ENCODE measurements around the gene CTNNA3. TPM values are rescaled to one million over a fixed set of nuclear protein-coding genes. Genes with fewer than 3 reads are reported as not detected.
A peak's percentile ranks its signal among the peaks of the same experiment; 100 is the strongest.

CTNNA3 gene
- total RNA-seq, 1 donor from 2014 or later = 0.30 TPM

GRCh38 chr10:66629996-66630395, 1066.0 kb downstream of the CTNNA3 start:
- H3K36me3 Mint-ChIP-seq (ENCODE audit: unreplicated experiment) = no peaks in the 10 kb centered on the region
- DNase-seq (ENCODE audit: extremely low spot score, unreplicated experiment) = no peak
- H3K4me1 Mint-ChIP-seq (ENCODE audit: unreplicated experiment) = no peaks in the 10 kb centered on the region
- TF ChIP-seq CTCF (IDR thresholded peaks at IDR 0.05) = no peak
- H3K27me3 Mint-ChIP-seq (ENCODE audit: unreplicated experiment) = no peaks in the 10 kb centered on the region
- H3K4me3 Mint-ChIP-seq (ENCODE audit: unreplicated experiment) = no peak overlapping the region
- H3K27ac Mint-ChIP-seq (ENCODE audit: unreplicated experiment) = no peak overlapping the region
- H3K9me3 Mint-ChIP-seq (ENCODE audit: unreplicated experiment) = no peaks in the 10 kb centered on the region

DNA sequence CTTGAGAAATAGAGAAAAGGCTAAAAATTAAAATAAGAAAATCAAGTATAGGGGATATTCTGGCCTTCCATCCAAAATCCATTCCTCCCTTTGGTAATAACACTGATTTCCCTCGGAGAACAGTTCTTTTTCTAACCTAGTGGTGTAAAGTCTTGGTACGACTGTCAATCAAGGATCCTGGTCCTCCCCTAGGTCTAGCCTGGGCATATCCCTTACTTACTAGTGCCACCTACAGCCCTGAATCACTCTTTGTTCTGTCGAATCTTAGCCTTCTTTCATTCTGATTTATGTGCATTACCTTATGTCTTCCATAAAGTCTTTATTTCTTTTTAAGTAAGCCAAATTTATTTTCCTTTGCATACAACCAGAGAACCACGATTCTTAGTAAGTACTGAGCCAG, 1068.8 kb downstream of the CTNNA3 start:
- no peaks in the 10 kb centered on the region for H3K27me3 Mint-ChIP-seq (ENCODE audit: unreplicated experiment)
- no peaks in the 10 kb centered on the region for H3K9me3 Mint-ChIP-seq (ENCODE audit: unreplicated experiment)
- H3K36me3 Mint-ChIP-seq (ENCODE audit: unreplicated experiment) = no peaks in the 10 kb centered on the region
- H3K27ac Mint-ChIP-seq (ENCODE audit: unreplicated experiment) = no peak overlapping the region
- no peak for DNase-seq (ENCODE audit: extremely low spot score, unreplicated experiment)
- no peaks in the 10 kb centered on the region for H3K4me1 Mint-ChIP-seq (ENCODE audit: unreplicated experiment)
- no peak overlapping the region for H3K4me3 Mint-ChIP-seq (ENCODE audit: unreplicated experiment)
- TF ChIP-seq CTCF (IDR thresholded peaks at IDR 0.05) = peak; percentile 58

DNA sequence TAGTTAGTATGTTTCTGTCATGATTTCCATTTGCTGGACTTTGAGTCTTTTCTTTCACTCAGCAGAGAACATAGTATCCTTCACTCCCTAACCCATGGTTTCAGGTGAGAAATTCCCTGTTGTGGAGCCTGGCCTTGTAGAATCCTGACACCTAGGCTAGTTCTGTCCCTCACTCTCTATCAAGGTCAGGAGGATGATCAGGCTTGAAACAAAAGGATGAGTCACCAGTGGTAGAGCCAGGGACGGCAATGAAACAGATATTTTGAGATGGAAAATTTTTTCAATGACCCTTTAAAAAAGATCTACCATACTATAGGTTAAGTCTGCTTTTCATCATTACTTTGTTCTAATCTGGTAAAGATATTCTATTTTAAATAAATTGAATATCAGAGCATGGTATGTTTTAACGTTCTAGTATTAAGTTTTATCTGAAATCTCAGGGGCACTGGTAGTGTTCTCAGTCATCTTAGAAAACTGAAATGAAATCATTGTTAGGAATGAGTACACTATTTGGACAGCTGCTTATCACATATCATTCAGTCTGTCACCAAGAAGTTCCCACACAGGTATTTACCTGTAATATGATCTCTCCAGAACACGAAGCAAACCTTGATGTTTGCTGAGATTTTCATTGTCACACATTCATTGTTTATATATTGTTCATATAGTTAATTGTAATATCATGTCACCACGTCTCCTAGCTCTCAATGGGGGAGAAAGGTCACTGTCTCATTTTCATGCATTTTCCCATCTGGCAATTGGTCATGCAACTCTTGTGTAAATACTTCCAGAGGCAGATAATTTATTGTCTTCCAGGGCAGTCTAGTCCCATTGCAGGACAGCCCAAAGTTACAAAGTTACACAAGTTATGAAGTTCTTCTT, 1070.0 kb downstream of the CTNNA3 start:
- Mint-ChIP-seq H3K4me3 (ENCODE audit: unreplicated experiment) (no peak overlapping the region), H3K36me3 (ENCODE audit: unreplicated experiment) (no peaks in the 10 kb centered on the region), H3K27ac (ENCODE audit: unreplicated experiment) (no peak overlapping the region), H3K27me3 (ENCODE audit: unreplicated experiment) (no peaks in the 10 kb centered on the region), H3K4me1 (ENCODE audit: unreplicated experiment) (no peaks in the 10 kb centered on the region), H3K9me3 (ENCODE audit: unreplicated experiment) (no peaks in the 10 kb centered on the region)
- TF ChIP-seq CTCF (IDR thresholded peaks at IDR 0.05) = no peak
- DNase-seq (ENCODE audit: extremely low spot score, unreplicated experiment) = no peak

- no peak overlapping the region for H3K27ac Mint-ChIP-seq (ENCODE audit: unreplicated experiment)
- H3K4me1 Mint-ChIP-seq (ENCODE audit: unreplicated experiment) = no peaks in the 10 kb centered on the region
- no peak overlapping the region for H3K4me3 Mint-ChIP-seq (ENCODE audit: unreplicated experiment)
- no peaks in the 10 kb centered on the region for H3K27me3 Mint-ChIP-seq (ENCODE audit: unreplicated experiment)
- DNase-seq (ENCODE audit: extremely low spot score, unreplicated experiment) = no peak
- no peaks in the 10 kb centered on the region for H3K36me3 Mint-ChIP-seq (ENCODE audit: unreplicated experiment)
- H3K9me3 Mint-ChIP-seq (ENCODE audit: unreplicated experiment) = no peaks in the 10 kb centered on the region
- no peak for TF ChIP-seq CTCF (IDR thresholded peaks at IDR 0.05)
Observed at GRCh38 chr10:66622050-66622449, 1073.9 kb downstream of the CTNNA3 start.

GRCh38 chr10:66604195-66604594, 1091.8 kb downstream of the CTNNA3 start:
- DNase-seq (ENCODE audit: extremely low spot score, unreplicated experiment) = peak; percentile 70
- H3K9me3 Mint-ChIP-seq (ENCODE audit: unreplicated experiment) = peaks cover 40% of the 10 kb centered on the region
- no peaks in the 10 kb centered on the region for H3K4me1 Mint-ChIP-seq (ENCODE audit: unreplicated experiment)
- peaks cover 9% of the 10 kb centered on the region for H3K27me3 Mint-ChIP-seq (ENCODE audit: unreplicated experiment)
- H3K36me3 Mint-ChIP-seq (ENCODE audit: unreplicated experiment) = no peaks in the 10 kb centered on the region
- H3K27ac Mint-ChIP-seq (ENCODE audit: unreplicated experiment) = no peak overlapping the region
- no peak for TF ChIP-seq CTCF (IDR thresholded peaks at IDR 0.05)
- no peak overlapping the region for H3K4me3 Mint-ChIP-seq (ENCODE audit: unreplicated experiment)
